DMS153 treated with DMSO at 0.1 percent for 48 hours (cell line): ENCODE measurements around the gene SELENON.
A peak's percentile ranks its signal among the peaks of the same experiment; 100 is the strongest.
"Not testable (repeated sequence)": the region's sequence is repeated elsewhere in the genome, so short reads cannot be mapped to it uniquely, and the experiment has no call there.

ENCODE experiments used
- DNase-seq: peaks from one replicate; lab custom pipeline; 2025; ENCODE audit not compliant: unreplicated experiment; lab: John Stamatoyannopoulos, UW

The SELENON gene

GRCh38 chr1:25825605-25826004 is 25.6 kb downstream of the SELENON start:
- no peak for DNase-seq

DNA sequence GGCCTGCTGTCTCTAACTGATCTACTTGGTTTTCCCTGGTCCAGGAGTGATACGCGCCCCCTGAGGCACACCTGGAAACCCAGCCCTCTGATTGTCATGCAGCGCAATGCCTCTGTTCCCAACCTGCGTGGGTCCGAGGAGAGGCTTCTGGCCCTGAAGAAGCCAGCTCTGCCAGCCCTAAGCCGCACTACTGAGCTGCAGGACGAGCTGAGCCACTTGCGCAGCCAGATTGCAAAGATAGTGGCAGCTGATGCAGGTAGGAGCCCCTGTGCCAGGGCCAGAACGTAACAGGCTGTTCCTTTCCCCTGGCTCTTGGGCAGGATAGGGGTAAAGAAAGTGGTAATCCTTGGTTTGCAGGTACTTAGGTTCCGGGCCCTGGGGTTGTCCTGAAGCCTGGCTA is 26.6 kb downstream of the SELENON start:
- no peak for DNase-seq

GRCh38 chr1:25828491-25828890 is 28.5 kb downstream of the SELENON start:
- no peak for DNase-seq

DNA sequence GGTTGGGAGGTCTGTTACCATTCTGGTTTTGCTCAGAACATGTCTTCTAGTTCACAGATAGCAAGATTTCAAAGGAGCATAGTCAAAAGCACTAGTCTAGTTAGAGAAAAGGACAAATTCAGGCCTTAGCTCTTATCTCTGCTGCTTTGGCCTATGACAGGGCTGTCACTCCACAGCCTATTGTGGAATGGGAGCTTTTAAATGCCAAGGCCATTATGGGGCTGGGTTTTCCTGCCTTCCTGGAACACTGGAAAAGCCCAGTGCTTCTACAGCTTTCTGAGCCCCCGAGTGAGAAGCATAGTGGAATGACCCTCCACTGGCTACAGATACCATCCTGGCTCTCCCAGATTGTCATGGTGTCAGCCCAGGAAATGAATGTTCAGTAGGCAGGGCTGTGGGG is 29.1 kb downstream of the SELENON start:
- DNase-seq: no peak

GRCh38 chr1:25831569-25832196 is 31.7 kb downstream of the SELENON start:
- no peak for DNase-seq

DNA sequence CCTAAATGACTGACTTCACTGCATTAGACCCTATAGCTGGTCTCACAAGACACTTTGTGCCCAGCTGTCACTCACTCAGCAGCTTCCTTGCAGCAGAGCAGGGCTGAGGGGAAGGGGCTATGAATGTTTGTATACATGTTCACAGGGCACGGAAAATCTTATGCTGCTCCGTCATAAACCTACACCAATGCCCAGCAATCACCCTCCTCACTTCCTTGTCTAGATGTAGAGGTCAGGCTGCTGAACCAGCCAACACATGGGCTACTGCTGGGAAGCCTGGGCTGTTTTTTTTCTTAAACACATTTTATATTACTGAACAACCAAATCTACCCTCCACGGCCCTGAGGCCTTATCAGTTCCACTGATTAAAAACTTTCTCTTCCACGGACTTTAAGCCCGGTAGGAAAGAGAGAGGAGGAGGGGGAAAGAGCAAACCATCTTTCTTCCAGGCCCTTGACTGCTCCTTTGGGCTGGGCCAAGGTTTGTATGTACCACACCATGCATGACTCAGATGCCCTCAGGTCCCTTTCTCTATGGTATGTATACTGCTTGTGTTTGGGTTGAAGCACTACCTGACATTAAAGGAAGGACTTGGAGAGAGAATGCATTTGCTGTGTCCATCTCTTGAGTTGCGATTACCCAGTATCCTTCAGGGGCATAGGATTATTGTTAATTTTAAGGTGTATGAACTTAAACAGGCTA is 32.5 kb downstream of the SELENON start:
- no peak for DNase-seq

DNA sequence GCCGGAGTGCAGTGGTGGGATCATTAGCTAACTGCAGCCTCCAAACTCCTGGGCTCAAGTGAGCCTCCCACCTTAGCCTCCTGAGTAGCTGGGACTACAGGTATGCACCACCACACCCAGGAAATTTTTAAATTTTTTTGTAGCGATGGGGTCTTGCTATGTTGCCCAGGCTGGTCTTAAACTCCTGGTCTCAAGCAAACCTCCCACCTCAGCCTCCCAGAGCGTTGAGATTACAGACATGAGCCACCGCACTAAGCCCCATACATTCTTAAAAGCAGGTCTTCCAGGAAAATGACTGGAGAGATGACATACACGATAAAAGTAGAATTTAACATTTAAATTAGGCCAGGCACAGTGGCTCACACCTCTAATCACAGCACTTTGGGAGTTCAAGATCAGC is 33.2 kb downstream of the SELENON start:
- DNase-seq: no peak

DNA sequence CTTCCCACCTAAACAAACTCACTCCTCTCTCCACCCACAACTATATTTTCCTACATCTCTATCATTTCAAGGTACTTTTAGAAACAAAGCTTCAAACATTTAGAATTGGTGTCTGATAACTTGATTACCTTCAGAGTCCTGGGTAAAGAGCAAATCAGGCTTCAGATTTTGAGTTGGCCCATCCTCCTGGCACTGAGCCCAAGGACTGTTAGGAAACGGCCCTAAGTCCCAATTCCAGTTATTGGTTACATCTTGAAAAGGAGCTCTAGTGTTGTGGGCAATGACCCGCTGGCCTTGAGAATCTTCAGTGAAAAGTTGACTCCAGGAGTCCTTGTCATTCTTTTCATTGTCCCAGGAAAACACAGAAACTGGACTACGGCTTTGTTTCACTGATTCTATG is 34.9 kb downstream of the SELENON start:
- no peak for DNase-seq

GRCh38 chr1:25836695-25837094 is 36.7 kb downstream of the SELENON start:
- no peak for DNase-seq

DNA sequence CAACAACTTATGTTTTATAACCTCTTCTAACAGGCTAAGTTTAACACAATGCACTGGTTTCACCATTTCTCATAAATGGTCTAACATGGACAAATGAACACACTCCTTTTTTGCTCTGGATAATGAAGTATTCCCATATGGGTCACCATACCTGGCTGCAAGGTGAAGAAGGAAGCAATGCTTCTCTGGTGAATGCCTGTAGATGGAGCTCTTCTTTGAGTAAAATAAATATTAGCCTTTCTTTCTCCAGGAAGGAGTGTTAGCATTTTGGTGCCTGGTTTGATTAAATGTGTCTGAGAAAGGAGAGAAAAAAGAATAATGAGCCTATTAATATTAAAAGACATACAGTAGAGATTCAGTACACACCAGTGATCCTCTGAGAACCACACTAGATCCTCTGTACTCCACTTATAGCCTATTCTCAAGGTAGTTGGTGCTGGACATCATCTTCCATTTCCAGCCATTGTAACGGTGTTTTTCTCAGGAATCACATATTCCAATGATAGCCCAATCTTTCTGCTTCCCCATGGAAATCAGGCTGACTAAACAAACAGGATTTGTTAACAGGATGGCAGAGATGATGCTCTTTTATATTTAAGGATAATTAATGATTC is 37.4 kb downstream of the SELENON start:
- DNase-seq: peak; percentile 64

GRCh38 chr1:25839808-25840207 is 39.8 kb downstream of the SELENON start:
- DNase-seq: not testable (repeated sequence)

DNA sequence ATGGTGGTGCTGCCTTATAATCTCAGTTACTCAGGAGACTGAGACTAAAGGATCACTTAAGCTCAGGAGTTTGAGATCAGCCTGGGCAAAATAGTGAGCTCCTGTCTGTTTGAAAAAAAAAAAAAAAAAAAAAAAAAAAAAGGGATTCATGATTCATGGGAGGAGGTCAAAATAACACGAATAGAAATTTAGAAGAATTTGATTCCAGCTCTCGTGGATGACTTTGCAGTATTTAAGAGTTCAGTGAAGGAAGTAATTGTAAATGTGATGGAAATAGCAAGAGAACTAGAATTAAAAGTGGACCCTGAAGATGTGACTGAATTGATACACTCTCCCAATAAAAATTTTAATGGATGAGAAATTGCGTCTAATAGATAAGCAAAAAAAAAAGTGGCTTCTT is 43.5 kb downstream of the SELENON start:
- DNase-seq: no peak

DNA sequence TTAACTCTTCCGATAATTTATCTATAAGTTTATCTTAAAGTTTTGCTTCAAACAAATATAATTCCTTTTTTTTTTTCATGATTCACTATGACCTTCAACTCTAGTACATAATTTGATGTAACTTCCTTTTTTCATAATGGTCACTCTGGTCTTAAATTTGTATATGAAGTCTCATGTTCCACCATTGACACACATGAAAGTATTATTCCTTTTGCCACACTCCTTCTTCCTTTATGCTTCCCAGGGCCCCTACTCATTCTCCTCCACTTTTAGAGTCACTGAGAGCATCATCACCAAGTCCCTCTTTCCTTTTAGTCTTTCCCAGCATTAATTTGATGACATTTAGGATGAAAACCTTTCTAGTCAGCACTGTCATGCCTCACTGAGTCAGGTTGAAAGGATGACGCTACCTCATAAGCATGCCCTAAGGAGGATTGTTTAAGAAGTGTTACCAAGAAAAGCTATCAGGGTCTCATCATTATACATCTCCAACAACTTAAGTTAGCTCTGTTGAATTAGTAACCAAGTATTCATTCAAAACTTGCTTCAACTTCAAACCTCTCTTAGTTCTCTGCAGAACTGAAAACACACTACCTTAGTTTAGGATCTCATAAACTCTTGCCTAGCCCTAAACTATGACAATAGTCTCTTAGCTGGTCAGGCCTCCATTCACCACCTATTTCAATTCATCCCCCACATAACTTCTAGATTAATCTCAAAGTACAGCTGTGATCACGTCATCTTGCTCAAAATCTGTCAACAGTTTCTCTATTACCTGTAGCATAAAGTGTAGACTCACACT is 44.7 kb downstream of the SELENON start:
- no peak for DNase-seq

DNA sequence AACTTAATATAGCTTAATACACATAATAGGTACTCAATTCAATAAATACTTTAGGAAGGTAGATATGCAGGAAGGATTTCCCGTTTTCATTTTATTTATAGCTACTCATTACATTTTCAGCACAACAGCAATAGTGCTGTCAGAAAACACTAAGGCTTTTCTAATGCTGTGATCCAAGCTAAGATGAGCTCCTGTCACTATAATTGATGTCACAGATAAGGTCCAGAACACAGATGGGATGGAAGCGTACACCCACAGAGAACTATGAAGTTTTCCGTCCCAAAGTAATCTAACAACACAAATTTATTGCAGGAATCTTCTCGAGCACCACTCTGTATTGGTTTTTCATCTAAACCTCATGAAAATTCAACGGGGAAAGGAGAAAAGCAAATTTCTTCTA is 45.7 kb downstream of the SELENON start:
- no peak for DNase-seq

- no peak for DNase-seq
Measured at GRCh38 chr1:25847929-25848328, 47.9 kb downstream of the SELENON start.

- no peak for DNase-seq
Measured at GRCh38 chr1:25848531-25848930, 48.5 kb downstream of the SELENON start.

- no peak for DNase-seq
Measured at GRCh38 chr1:25854554-25854953, 54.6 kb downstream of the SELENON start.

GRCh38 chr1:25856856-25857255 is 56.9 kb downstream of the SELENON start:
- no peak for DNase-seq

DNA sequence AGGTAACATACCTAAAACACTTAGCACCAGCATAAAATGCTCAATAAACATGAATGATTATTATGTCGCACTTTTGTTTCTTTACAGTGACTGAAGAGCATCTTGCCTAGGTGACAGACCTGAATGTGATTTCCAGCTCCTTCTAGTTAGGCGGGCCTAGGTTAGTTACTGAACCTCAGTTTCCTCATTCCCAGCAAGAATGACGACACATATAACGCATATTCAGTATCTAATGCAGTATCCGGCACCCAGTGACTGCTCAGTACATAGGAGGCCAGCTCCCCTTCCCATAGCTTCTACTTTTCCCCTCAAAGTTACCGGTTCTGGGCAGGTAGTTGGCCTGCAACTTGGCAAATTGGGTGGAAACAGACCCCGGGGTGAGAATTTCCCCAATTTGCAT is 58.5 kb downstream of the SELENON start:
- no peak for DNase-seq

DNA sequence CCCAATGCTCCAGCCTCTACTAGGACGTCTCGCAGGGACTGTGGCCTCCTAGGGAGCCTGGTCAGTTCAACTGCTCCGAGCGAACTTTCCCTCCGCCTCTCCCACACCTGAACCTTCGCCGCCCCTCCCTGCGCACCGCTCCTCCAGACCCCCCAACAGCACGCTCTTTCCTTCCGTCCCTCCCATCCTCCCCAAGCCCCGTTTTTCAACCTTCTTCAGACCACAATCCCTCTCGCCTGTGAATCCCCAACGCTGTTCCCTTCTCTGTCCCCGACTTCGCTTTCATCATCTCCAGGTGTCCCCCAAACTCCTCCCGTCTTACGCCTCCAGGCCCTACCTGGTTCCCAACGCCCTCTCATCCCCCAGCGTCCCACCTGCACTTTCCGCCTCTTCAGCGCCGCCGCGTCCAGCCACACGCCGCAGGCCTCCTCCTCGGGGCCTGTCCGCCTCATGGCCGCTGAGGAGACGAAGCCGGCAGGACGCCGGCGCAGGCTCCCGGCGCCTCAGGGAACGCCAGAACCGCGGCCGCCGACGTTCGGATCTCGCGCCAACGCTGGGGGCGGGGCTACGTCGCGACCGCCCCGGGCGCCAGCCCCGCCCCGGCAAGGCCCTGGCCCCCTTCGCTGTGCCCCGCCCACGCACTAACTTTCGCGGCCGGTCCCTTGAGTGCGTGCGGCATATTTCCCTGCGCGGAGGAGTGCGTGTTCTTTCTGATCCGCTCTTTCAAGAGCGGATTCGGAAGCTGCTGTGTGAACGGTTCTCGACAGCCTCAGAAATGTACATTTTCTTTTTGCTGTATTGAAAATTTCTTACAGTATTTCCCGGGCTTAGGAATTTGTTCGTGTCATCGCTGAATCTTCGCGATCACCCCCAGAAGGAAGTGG is 59.2 kb downstream of the SELENON start, which contains the start of gene AUNIP:
TSS of gene AUNIP (minus strand) at position 552 of the 884 bp plus-strand sequence. CDS start at position 452, 100 bp downstream.
- DNase-seq: peak; percentile 89
